NOMO-1 (cell line): ENCODE measurements around the gene UBE2E2.

ENCODE experiments used
- DNase-seq, 2 experiments: peaks; one replicate each; lab custom pipeline; 2025; ENCODE audit not compliant: unreplicated experiment in 2 of 2; lab: John Stamatoyannopoulos, UW

Gene UBE2E2

GRCh38 chr3:23272820-23273219 lies 69.7 kb downstream of the UBE2E2 start:
- DNase-seq: no peak

- no peak for DNase-seq
Measured at GRCh38 chr3:23275061-23275460, 71.9 kb downstream of the UBE2E2 start.

GRCh38 chr3:23275814-23276213 lies 72.7 kb downstream of the UBE2E2 start:
- DNase-seq: no peak

GRCh38 chr3:23276913-23277658 lies 74.0 kb downstream of the UBE2E2 start:
- no peak for DNase-seq

- DNase-seq: no peak
Measured at GRCh38 chr3:23277688-23278087, 74.6 kb downstream of the UBE2E2 start.

GRCh38 chr3:23283625-23284024 lies 80.5 kb downstream of the UBE2E2 start:
- no peak for DNase-seq

GRCh38 chr3:23288286-23288685 lies 85.2 kb downstream of the UBE2E2 start:
- DNase-seq: no peak

- DNase-seq: no peak
Measured at GRCh38 chr3:23288715-23289114, 85.6 kb downstream of the UBE2E2 start.

- no peak for DNase-seq
Measured at GRCh38 chr3:23292432-23292831, 89.3 kb downstream of the UBE2E2 start.

- peak in 1 of 2 experiments; percentile 15 for DNase-seq
Measured at GRCh38 chr3:23294770-23295387, 91.8 kb downstream of the UBE2E2 start.

GRCh38 chr3:23301819-23302218 lies 98.7 kb downstream of the UBE2E2 start:
- no peak for DNase-seq

- DNase-seq: no peak
Measured at GRCh38 chr3:23302271-23302670, 99.1 kb downstream of the UBE2E2 start.

GRCh38 chr3:23303601-23304217 lies 100.6 kb downstream of the UBE2E2 start:
- DNase-seq: no peak

- DNase-seq: no peak
Measured at GRCh38 chr3:23304424-23304823, 101.3 kb downstream of the UBE2E2 start.

GRCh38 chr3:23308986-23309625 lies 106.0 kb downstream of the UBE2E2 start:
- no peak for DNase-seq

- no peak for DNase-seq
Measured at GRCh38 chr3:23312866-23313265, 109.7 kb downstream of the UBE2E2 start.

- DNase-seq: no peak
Measured at GRCh38 chr3:23314981-23315762, 112.0 kb downstream of the UBE2E2 start.

- DNase-seq: no peak
Measured at GRCh38 chr3:23316924-23317323, 113.8 kb downstream of the UBE2E2 start.

- DNase-seq: no peak
Measured at GRCh38 chr3:23319366-23320312, 116.5 kb downstream of the UBE2E2 start.
